Measurements from ENCODE around the gene HOXA1.

HOXA1 gene

DNA sequence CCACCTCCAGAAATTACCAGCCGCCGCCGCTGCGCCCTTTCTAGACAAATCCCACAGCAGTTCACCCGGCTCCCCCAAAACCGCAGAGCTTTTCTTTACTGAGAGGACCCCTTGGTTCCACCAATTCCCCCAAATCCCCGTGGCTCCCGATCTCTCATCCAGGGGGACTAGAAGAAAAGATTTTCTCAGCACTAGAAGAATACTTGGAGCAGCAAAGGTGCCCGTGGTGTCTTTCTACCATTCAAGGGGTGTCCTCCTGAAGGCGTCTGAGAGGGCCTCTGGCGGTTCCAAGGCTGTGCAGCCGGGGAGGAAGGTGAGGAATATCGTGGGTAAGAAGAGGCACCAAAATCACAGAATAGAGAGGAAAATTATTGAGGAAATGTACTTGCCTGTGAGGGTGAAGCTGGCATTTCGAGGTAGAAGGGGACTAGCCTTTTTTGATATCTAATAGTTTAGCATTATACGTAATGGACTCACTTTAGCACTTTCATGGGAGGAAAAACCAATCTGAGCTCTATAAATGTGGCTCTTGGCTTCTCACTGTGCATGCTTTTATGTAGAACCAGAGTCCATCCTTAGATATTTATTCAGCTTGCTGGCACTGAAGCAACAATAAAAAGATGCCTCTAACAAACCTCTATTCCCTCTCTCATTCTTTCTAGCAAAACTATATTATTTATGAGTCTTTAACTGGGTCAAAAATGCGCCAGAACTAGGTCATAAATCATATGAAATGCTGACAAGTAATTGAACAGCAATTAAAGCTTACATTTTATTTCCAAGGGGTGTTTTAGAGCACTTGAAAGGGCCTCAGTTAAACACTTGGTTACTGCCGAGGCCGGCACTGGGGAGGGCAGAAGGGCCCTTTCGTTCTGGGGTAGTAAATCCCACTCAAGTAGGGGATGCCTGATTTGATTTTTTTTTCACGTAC, 20.5 kb upstream of the HOXA1 start:
- no peak for DNase-seq

- no peak for DNase-seq
Measured at GRCh38 chr7:27115221-27116026, 19.6 kb upstream of the HOXA1 start.

DNA sequence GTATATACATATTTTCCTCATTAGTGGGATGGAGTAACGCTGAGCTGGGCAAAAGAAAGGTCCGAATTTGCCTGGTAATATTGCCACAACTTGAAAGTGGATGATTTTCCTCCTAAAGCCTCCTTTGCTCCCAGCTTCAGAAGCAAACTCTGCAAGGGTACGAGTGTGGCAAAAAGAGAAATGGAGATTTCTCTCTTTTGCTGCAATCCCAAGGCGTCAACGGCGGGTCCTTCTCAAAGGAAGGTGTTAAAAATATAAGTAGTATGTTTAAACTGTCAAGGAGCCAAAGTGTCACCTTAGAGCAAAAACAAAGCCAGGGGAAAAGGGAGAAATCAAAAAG, 19.1 kb upstream of the HOXA1 start:
- no peak for DNase-seq

DNA sequence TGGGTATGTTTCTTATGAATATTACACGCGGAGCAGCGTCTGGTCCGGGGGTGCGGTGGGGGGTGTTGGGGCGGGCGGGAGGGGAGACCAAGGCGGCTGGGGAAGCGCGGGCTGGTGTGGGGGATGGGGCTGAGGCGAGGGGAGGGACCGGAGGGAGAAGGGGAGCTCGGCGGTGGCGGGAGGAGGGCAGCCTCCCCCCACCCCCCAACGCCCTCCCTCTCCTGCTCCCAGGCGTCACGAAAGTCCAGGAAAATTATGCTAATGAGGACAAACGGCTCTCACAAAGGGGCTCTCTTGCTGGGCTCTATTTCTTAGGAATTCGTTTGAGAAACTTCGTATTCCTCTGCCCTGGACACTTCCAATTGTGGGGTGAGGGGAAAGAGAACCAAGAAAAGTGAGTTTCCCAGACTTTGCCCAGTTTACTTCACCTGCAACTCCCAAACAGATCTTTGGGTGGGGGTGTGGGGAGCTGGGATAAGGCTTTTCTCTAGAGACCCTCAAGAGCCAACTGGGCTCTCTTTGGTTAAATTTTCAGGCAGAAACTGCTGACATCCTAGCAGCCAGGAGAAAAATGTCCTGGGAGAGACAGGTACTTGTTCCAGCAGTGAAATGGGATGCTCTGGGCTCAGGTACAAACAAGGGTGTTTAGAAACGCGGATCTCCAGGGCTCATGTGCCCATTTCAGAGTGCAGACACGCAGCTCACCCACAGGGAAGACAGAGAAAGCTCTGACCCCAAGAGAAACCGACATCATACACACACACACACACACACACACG, 18.4 kb upstream of the HOXA1 start:
- DNase-seq = peak; percentile 62

DNA sequence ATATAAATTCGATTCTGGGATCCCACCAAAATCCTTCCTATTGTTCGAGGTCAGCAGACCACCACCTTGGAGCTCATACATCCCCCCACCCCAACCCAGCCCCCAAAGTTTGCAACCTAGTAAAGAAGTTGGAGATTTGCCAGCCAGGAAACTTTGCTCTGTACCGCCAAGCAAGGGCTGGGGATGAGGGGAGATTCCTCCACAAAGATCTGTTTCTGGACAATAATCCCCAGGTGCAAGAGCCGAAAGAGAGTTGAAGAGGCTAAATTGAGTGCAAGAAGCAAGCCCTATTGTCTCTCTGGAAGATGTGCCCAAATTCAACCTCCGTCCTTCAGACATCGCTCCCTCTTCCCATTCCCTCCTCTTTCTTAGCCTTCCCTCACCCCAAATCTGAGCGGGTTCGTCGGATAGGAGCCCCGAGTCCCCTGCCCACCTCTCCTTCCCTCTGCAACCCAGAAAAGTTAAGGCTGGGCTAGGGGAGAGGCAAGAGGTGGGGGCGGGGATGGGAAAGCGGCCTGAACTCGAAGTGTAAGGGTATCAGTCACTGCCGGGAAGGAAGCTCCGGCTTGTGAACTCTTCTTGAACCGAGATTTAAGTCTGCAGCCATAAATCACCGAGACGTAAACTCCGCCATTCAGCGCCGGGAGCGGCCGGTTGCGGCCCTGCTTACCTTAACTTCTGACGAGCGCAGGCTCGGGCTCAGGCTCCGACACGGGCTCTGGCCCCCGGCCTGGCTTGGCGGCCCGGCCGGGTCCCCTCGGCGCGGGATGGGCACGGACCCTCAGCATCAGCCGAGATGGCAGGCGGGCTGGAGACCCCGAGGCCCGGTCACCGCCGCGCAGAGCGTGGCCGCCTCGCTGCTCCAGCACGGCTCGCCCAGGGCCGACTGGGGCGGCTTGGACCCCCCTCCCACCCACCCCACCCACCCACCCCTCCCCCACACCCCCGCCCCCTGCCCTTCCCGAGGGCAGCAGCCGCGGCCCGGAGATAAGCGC, 17.5 kb upstream of the HOXA1 start:
- DNase-seq = peak; percentile 33

DNA sequence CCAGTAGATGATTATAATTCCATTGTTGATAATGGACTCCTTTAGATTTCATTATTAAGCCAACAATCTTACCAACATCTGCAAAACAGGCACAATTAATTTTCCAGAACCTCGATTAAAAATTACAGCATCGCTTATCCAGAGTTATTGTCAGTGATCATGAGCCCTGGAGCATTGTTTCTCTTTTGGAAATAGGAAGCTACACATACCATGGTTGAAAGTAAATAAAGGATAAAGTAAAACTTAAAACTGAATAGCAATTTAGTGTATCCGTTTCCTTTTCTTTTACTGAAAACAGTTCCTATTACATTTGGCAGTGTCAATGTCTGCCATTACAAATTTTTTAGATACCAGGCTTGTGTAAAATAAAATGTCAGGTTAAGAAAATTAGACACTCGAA, 16.6 kb upstream of the HOXA1 start:
- DNase-seq = no peak

- no peak for DNase-seq
Measured at GRCh38 chr7:27111751-27112277, 16.0 kb upstream of the HOXA1 start.

DNA sequence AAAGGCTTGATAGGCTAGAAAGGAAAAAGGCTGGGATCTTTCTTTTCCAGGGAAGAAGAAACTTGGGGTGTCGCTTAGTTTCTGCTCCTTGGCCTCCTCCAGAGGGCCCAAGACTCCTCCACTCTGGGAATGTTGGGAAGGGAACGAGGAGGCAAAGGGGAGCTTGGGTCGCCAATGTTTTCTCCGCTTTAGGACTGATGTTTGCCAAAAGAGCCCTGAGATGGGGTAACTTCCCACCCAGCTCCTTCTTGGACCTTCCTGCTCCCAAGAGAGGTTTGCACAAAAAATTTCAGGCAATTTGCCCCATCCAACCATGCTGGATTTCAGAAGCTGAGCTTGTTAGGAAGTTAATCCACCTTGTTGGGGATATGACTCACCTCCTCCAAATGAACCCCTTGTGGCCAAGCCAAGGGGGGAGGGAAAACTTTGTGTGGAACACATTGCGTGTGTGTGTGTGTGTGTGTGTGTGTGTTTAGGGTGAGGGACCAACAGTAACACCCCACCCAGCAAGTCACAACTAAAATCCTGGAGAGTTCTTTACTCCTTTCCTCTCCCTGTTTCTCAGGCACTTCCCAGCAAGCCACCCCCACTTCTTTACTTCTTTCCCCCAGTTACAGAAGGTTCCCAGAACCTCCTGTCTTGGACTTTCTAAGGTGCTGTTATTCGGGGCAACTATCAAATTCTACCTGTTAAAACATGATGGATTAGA, 15.4 kb upstream of the HOXA1 start:
- no peak for DNase-seq

GRCh38 chr7:27110186-27111031, 14.6 kb upstream of the HOXA1 start:
- DNase-seq = no peak

GRCh38 chr7:27109466-27110185, 13.8 kb upstream of the HOXA1 start:
- no peak for DNase-seq

GRCh38 chr7:27108390-27109127, 12.8 kb upstream of the HOXA1 start:
- DNase-seq = no peak

- DNase-seq = no peak
Measured at GRCh38 chr7:27107391-27108381, 11.9 kb upstream of the HOXA1 start.

DNA sequence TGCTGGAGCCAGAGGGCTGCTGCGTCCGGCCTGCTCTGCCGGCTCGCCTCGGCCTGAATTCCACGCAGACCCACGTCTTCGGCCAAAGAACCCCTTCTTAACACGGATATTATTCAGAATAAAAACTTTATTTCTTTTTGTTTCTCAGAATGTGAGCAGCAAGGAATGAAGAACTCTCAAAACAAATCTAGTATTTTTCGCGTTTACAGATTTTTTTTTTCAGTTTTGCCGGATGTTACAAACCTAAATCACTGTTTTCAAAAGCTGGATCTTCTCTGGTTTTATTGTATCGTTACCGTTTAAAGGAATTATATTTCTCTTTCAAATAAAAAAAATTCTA, 11.1 kb upstream of the HOXA1 start:
- no peak for DNase-seq

DNA sequence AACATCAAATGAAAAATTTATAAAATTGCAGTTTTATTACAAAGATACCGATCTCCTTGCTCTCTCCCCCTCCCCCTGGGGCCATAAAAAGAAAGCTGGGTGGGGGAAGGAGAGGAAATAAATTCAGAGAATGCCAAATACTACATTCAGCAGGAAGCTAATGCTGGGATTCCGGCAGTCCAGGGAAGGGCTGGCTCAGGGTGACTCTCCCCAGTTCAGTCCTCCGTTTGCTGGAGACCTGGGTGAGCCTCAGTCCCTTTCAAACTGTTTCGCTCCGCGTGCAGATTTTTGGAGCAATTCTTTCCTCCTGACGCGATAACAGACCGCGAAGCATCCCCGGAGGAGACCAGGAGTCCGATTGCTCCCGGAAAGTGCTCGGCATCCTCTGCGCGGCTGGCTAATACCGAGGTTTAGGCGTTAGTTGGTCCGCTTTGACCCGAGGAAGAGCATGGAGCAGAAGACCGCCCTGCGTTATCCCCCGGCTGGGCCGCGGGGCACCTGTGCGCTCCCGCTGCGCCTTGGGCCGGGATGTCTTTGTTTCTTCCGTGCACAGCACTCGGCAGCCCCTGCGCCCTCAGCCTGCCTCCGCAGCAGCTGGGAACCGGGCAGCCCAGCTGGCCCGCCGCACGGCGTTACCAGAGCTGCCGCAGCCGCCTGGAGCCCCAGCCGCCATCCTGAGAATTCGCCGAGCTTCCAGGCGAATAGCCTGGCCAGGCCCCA, 10.5 kb upstream of the HOXA1 start:
- DNase-seq = no peak

DNA sequence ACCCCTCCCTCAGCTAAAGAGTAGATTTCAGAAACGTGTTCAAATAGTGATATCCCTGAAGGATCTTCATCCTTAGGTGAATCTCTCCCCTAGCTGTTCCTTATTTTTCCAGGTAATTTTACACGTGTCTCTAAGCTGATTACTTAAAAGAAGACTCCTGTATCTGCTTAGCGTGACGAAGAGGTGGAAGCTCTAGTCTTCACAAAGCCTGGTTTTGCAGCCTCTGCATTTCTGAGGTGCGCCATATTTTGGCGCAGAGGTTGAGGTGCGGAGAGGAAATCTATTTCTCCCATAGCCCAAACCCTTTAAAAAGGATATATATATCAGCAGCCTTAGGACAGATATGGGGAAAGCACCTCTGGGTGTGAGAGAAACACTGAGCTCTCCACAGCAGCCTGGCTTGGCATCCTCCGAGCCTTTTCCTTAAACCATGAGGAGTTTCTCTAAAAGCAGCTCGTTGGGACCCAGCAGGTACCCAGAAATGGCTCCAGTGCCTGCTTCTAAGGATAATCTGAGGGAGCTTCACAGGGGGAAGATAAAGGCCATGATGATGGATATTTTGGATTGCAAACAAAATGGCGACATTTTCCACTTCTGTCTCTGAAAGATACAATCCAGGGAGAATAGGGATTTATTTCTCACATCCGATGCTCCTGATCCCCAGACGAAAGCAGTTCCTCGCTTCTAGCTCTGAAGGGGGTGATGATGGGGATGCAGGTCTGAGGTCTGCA, 9.7 kb upstream of the HOXA1 start:
- no peak for DNase-seq

Measured in NCI-H146 (cell line).